Transverse colon (tissue), 4 donors: Measurements from ENCODE around the gene KMT5B. TPM values are rescaled to one million over a fixed set of nuclear protein-coding genes. Genes with fewer than 3 reads are reported as not detected.

Source experiments
- DNase-seq: peaks from one replicate; pipeline ENCODE4 v3.0.0-alpha.2; 2019
- H3K27ac ChIP-seq, 4 donors: fragments of 200-600 bp; sonication (generic); 2 replicates each; pipeline ENCODE4 v1.5.1; 2016 to 2018; ENCODE audit warnings: inconsistent platforms in 4 of 4
- H3K27me3 ChIP-seq: fragments of 200-600 bp; sonication (generic); 2 replicates; pipeline ENCODE4 v1.5.1; 2017; ENCODE audit warnings: inconsistent platforms
- H3K36me3 ChIP-seq, 4 donors: fragments of 200-600 bp; sonication (generic); 2 replicates each; pipeline ENCODE4 v1.5.1; 2017 to 2019; ENCODE audit warnings: inconsistent platforms in 4 of 4
- H3K4me1 ChIP-seq, 4 donors: fragments of 200-600 bp; sonication (generic); 2 replicates each; pipeline ENCODE4 v1.5.1; 2017 to 2020; ENCODE audit warnings: inconsistent platforms in 4 of 4
- H3K4me3 ChIP-seq, 4 donors: fragments of 200-600 bp; sonication (generic); 1 replicate in 1 of 4; 2 replicates in 3 of 4; pipeline versions ENCODE4 v1.5.1 to v1.6.1; 2017 to 2019; ENCODE audit warnings: inconsistent platforms in 4 of 4
- H3K9me3 ChIP-seq, 2 donors: fragments of 200-600 bp; sonication (generic); 2 replicates each; pipeline ENCODE4 v1.5.1; 2017 to 2019; ENCODE audit warnings: inconsistent platforms in 2 of 2
- CTCF ChIP-seq, 5 experiments: fragments of 200-600 bp in 3 of 5; fragments of 450-650 bp in 2 of 5; sonication (generic) in 3 of 5; IDR thresholded peaks; 1 replicate in 2 of 5; 2 replicates in 3 of 5; pipeline ENCODE4 v1.5.1; 2016 to 2017; ENCODE audit warnings: antibody characterized with exemption in 5 of 5, inconsistent platforms in 3 of 5, mild to moderate bottlenecking in 2 of 5, moderate library complexity in 1 of 5
- EP300 ChIP-seq: sonication (generic); formaldehyde crosslinking; IDR thresholded peaks from one replicate; pipeline ENCODE4 v1.6.1; 2017; ENCODE audit warnings: antibody characterized with exemption, low read depth
- POLR2A ChIP-seq: fragments of 450-650 bp; IDR thresholded peaks from one replicate; pipeline ENCODE4 v1.6.1; 2016; ENCODE audit warnings: antibody characterized with exemption, mild to moderate bottlenecking, moderate library complexity
- POLR2AphosphoS5 ChIP-seq, 3 donors: sonication (generic); formaldehyde crosslinking; IDR thresholded peaks; one replicate each; pipeline ENCODE4 v1.6.1; 2016; ENCODE audit warnings: antibody characterized with exemption in 3 of 3
- WGBS, 2 donors: methylation state at CpG; one replicate each; pipeline ENCODE4 v1.1.5; 2018; ENCODE audit warnings: low coverage in 1 of 2; 5-methylcytosine and 5-hydroxymethylcytosine counted together
- in situ Hi-C, 4 donors: fragments of 200-750 bp; cut with MboI; loops; one replicate each; pipeline versions ENCODE4 v1.15.0 to v1.15.1; 2017; ENCODE audit warnings: low sequenced_read_pairs in 3 of 4, low pct_ligation_motif_present in 1 of 4, low pct_unique_long_range_greater_than_20kb in 1 of 4
- intact Hi-C: fragments of 100-400 bp; cut with DNase I; formaldehyde crosslinking; loops from one replicate; pipeline ENCODE4 v1.15.1; 2023; ENCODE audit warnings: low total_unique reads
- total RNA-seq, 4 donors: library from RNA; depleted of rRNA; stranded (reverse); fragments of >200 nt; gene quantifications; one replicate each; pipeline ENCODE4 v1.1.0, GENCODE V29; 2016

KMT5B gene
- total RNA-seq, 4 donors from 2014 or later, result 33.4 to 71.4 (median 63.8) TPM

- H3K4me1 ChIP-seq, result peaks cover 7 to 8% (median 8%) of the 10 kb centered on the region in 4 donors
- intact Hi-C loops (loop anchor here (2.0 to 10.0 kb wide), 3 partner anchors 41 to 189 kb away; no protein-coding TSS in a partner anchor), in situ Hi-C loops (loop anchor here (5.0 to 25.0 kb wide), 4 partner anchors 40 to 187 kb away; no protein-coding TSS in a partner anchor)
- H3K27ac ChIP-seq, result peak overlapping the region in 2 of 4 donors; percentile 10 to 52
- H3K9me3 ChIP-seq, result no peaks in the 10 kb centered on the region
- H3K36me3 ChIP-seq, result peaks cover 0 to 7% (median 0%) of the 10 kb centered on the region in 4 donors
- peak overlapping the region in 1 of 4 donors; percentile 13 for H3K4me3 ChIP-seq
- H3K27me3 ChIP-seq, result no peaks in the 10 kb centered on the region
- TF ChIP-seq EP300, result no peak
- peak; percentile 88 to 98 (median 91) for TF ChIP-seq CTCF (IDR thresholded peaks at IDR 0.05)
- peak in 2 of 3 donors; percentile 45 to 58 for TF ChIP-seq POLR2AphosphoS5 (IDR thresholded peaks at IDR 0.05)
- peak; percentile 97 for DNase-seq
- 37% methylated on average over 22 of the region's 22 CpGs; no CpG with 5 or more reads in 1 of the 2 donors for WGBS, 2 donors
These were observed 44.6 kb upstream of the KMT5B start for GRCh38 chr11:68257477-68258362.

- TF ChIP-seq EP300 (no peak), POLR2AphosphoS5 (IDR thresholded peaks at IDR 0.05) (no peak)
- Histone ChIP-seq H3K4me3 (no peak overlapping the region), H3K27ac (no peak overlapping the region), H3K4me1 (peaks cover 7 to 8% (median 8%) of the 10 kb centered on the region in 4 donors), H3K9me3 (no peaks in the 10 kb centered on the region), H3K27me3 (no peaks in the 10 kb centered on the region), H3K36me3 (no peaks in the 10 kb centered on the region)
- intact Hi-C loops (loop anchor here (2.0 to 10.0 kb wide), 3 partner anchors 42 to 190 kb away; no protein-coding TSS in a partner anchor), in situ Hi-C loops (loop anchor here (5.0 to 25.0 kb wide), 4 partner anchors 41 to 188 kb away; no protein-coding TSS in a partner anchor)
- 60 to 77% methylated on average over 2 to 9 of the region's 9 CpGs for WGBS, 2 donors
- no peak for DNase-seq
These were observed 43.2 kb upstream of the KMT5B start for GRCh38 chr11:68256331-68256741.

- no peaks in the 10 kb centered on the region for H3K27me3 ChIP-seq
- in situ Hi-C loops, result loop anchor here (5.0 to 25.0 kb wide), 4 partner anchors 42 to 189 kb away; no protein-coding TSS in a partner anchor
- 76 to 85% methylated on average over 5 to 13 of the region's 13 CpGs for WGBS, 2 donors
- DNase-seq, result no peak
- intact Hi-C loops, result loop anchor here (10.0 kb wide), 1 partner anchor 129 kb away; no protein-coding TSS in a partner anchor
- H3K36me3 ChIP-seq, result no peaks in the 10 kb centered on the region
- H3K9me3 ChIP-seq, result no peaks in the 10 kb centered on the region
- H3K4me3 ChIP-seq, result no peak overlapping the region
- TF ChIP-seq EP300 (no peak), CTCF (IDR thresholded peaks at IDR 0.05) (no peak), POLR2A (no peak), POLR2AphosphoS5 (IDR thresholded peaks at IDR 0.05) (no peak)
- H3K4me1 ChIP-seq, result peaks cover 7 to 8% (median 8%) of the 10 kb centered on the region in 4 donors
- H3K27ac ChIP-seq, result no peak overlapping the region
These were observed 42.4 kb upstream of the KMT5B start for GRCh38 chr11:68255526-68255925.

- H3K9me3 ChIP-seq, result no peaks in the 10 kb centered on the region
- DNase-seq, result no peak
- WGBS, 2 donors, result 91 to 100% methylated on average over 6 to 14 of the region's 14 CpGs
- no peaks in the 10 kb centered on the region for H3K27me3 ChIP-seq
- no peak overlapping the region for H3K27ac ChIP-seq
- H3K4me1 ChIP-seq, result peaks cover 7 to 8% (median 8%) of the 10 kb centered on the region in 4 donors
- TF ChIP-seq POLR2AphosphoS5 (IDR thresholded peaks at IDR 0.05) (no peak), CTCF (IDR thresholded peaks at IDR 0.05) (no peak), POLR2A (no peak), EP300 (no peak)
- intact Hi-C loops, result loop anchor here (10.0 kb wide), 1 partner anchor 130 kb away; no protein-coding TSS in a partner anchor
- in situ Hi-C loops, result loop anchor here in 2 of 4 donors (10.0 to 25.0 kb wide), 2 partner anchors 133 to 190 kb away; no protein-coding TSS in a partner anchor
- no peaks in the 10 kb centered on the region for H3K36me3 ChIP-seq
- no peak overlapping the region for H3K4me3 ChIP-seq
These were observed 41.3 kb upstream of the KMT5B start for GRCh38 chr11:68254421-68254820.
